Glutamatergic neuron (in vitro differentiated cells): ENCODE data around the gene RASGRF1. TPM values are rescaled to one million over a fixed set of nuclear protein-coding genes. Genes with fewer than 3 reads are reported as not detected.
A peak's percentile ranks its signal among the peaks of the same experiment; 100 is the strongest.

Experiments used
- DNase-seq: peaks from one replicate; pipeline ENCODE4 v3.0.0; 2022
- H3K27ac Mint-ChIP-seq: one replicate; pipeline ENCODE4 v1.8.0; 2020; ENCODE audit warnings: mild to moderate bottlenecking, mixed read lengths, inconsistent platforms; ENCODE audit not compliant: unreplicated experiment
- H3K27me3 Mint-ChIP-seq: one replicate; pipeline ENCODE4 v1.8.0; 2020; ENCODE audit warnings: mild to moderate bottlenecking, moderate library complexity, mixed read lengths, inconsistent platforms; ENCODE audit not compliant: unreplicated experiment
- H3K36me3 Mint-ChIP-seq: one replicate; pipeline ENCODE4 v1.8.0; 2020; ENCODE audit warnings: mild to moderate bottlenecking, mixed read lengths, inconsistent platforms; ENCODE audit not compliant: unreplicated experiment
- H3K4me1 Mint-ChIP-seq: one replicate; pipeline ENCODE4 v1.8.0; 2020; ENCODE audit warnings: mild to moderate bottlenecking, low read depth, mixed read lengths, inconsistent platforms; ENCODE audit not compliant: unreplicated experiment
- H3K4me3 Mint-ChIP-seq: one replicate; pipeline ENCODE4 v1.8.0; 2020; ENCODE audit warnings: mild to moderate bottlenecking, mixed read lengths, inconsistent platforms; ENCODE audit not compliant: unreplicated experiment
- H3K9me3 Mint-ChIP-seq: one replicate; pipeline ENCODE4 v1.8.0; 2020; ENCODE audit warnings: mild to moderate bottlenecking, moderate library complexity, mixed read lengths, inconsistent platforms; ENCODE audit not compliant: unreplicated experiment
- CTCF ChIP-seq: fragments of 200-600 bp; sonication (generic); IDR thresholded peaks from one replicate; pipeline ENCODE4 v1.5.0; 2021; ENCODE audit not compliant: partially characterized antibody, unreplicated experiment
- total RNA-seq: library from RNA; stranded (reverse); fragmentation: NEBNext Ultra II Directional; extraction: Animal tissue kit (Norgen Biotek cat#: 25700); gene quantifications from one replicate; pipeline ENCODE4 v1.2.1, GENCODE V29; 2021; ENCODE audit not compliant: unreplicated experiment

Gene RASGRF1
- total RNA-seq, 1 donor from 2014 or later: 0.32 TPM

GRCh38 chr15:78944669-78945407, 145.7 kb downstream of the RASGRF1 start, which contains the start of gene CTSH:
Gene CTSH, minus strand, starts transcription at chr15:78945046. Its CDS starts 65 bp downstream, at chr15:78944981.
- DNase-seq: peak; percentile 65
- Mint-ChIP-seq H3K4me1 (no peaks in the 10 kb centered on the region), H3K9me3 (peaks cover under 1% of the 10 kb centered on the region), H3K4me3 (peak within 1 kb of the TSS; percentile 69), H3K27me3 (peaks cover 5% of the 10 kb centered on the region), H3K27ac (no peak within 1 kb of the TSS), H3K36me3 (no peaks in the 10 kb centered on the region)
- no peak for TF ChIP-seq CTCF

- no peak overlapping the region for H3K27ac Mint-ChIP-seq
- H3K9me3 Mint-ChIP-seq: no peaks in the 10 kb centered on the region
- H3K27me3 Mint-ChIP-seq: peaks cover 5% of the 10 kb centered on the region
- no peaks in the 10 kb centered on the region for H3K4me1 Mint-ChIP-seq
- peak overlapping the region; percentile 69 for H3K4me3 Mint-ChIP-seq
- no peak for DNase-seq
- TF ChIP-seq CTCF: no peak
- no peaks in the 10 kb centered on the region for H3K36me3 Mint-ChIP-seq
These were observed 146.4 kb downstream of the RASGRF1 start for GRCh38 chr15:78944202-78944625.

- no peaks in the 10 kb centered on the region for H3K9me3 Mint-ChIP-seq
- H3K36me3 Mint-ChIP-seq: no peaks in the 10 kb centered on the region
- no peaks in the 10 kb centered on the region for H3K4me1 Mint-ChIP-seq
- peaks cover 5% of the 10 kb centered on the region for H3K27me3 Mint-ChIP-seq
- no peak for TF ChIP-seq CTCF
- DNase-seq: no peak
- H3K4me3 Mint-ChIP-seq: no peak overlapping the region
- no peak overlapping the region for H3K27ac Mint-ChIP-seq
These were observed 146.9 kb downstream of the RASGRF1 start for GRCh38 chr15:78943692-78944091.

- no peaks in the 10 kb centered on the region for H3K4me1 Mint-ChIP-seq
- H3K4me3 Mint-ChIP-seq: no peak overlapping the region
- TF ChIP-seq CTCF: no peak
- H3K36me3 Mint-ChIP-seq: no peaks in the 10 kb centered on the region
- H3K27me3 Mint-ChIP-seq: peaks cover 2% of the 10 kb centered on the region
- no peak overlapping the region for H3K27ac Mint-ChIP-seq
- H3K9me3 Mint-ChIP-seq: no peaks in the 10 kb centered on the region
- DNase-seq: no peak
These were observed 147.8 kb downstream of the RASGRF1 start for GRCh38 chr15:78942741-78943140.
